Stimulated activated CD4-positive, alpha-beta T cell treated with anti-CD3 and anti-CD28 coated beads, TNF-alpha, amount 100 ng/mL, for 1 hour (primary cell): ENCODE data around the gene C13orf46.

Source experiments
- DNase-seq, 3 donors: peaks; one replicate each; pipeline ENCODE4 v3.0.0-alpha.2; 2020; ENCODE audit warnings: low read depth in 3 of 3, low spot score in 1 of 3

Gene C13orf46

GRCh38 chr13:113956571-113956970 is 17.3 kb downstream of the C13orf46 start:
- no peak for DNase-seq

- no peak for DNase-seq
Observed at GRCh38 chr13:113955691-113956090, 18.2 kb downstream of the C13orf46 start.

- no peak for DNase-seq
Observed at GRCh38 chr13:113955235-113955634, 18.6 kb downstream of the C13orf46 start.

- no peak for DNase-seq
Observed at GRCh38 chr13:113954046-113954835, 19.6 kb downstream of the C13orf46 start.

- no peak for DNase-seq
Observed at GRCh38 chr13:113953561-113953960, 20.3 kb downstream of the C13orf46 start.

- DNase-seq = no peak
Observed at GRCh38 chr13:113952983-113953520, 20.8 kb downstream of the C13orf46 start.

GRCh38 chr13:113952151-113952982 is 21.5 kb downstream of the C13orf46 start:
- no peak for DNase-seq

GRCh38 chr13:113951246-113951999 is 22.5 kb downstream of the C13orf46 start:
- DNase-seq = peak in 1 of 3 donors; percentile 33

GRCh38 chr13:113950451-113951245 is 23.2 kb downstream of the C13orf46 start:
- DNase-seq = no peak

- DNase-seq = no peak
Observed at GRCh38 chr13:113949546-113949945, 24.3 kb downstream of the C13orf46 start.

GRCh38 chr13:113948034-113948742 is 25.7 kb downstream of the C13orf46 start:
- no peak for DNase-seq

- DNase-seq = no peak
Observed at GRCh38 chr13:113947311-113948033, 26.4 kb downstream of the C13orf46 start.

GRCh38 chr13:113946409-113947181 is 27.3 kb downstream of the C13orf46 start:
- DNase-seq = no peak

GRCh38 chr13:113945857-113946408 is 27.9 kb downstream of the C13orf46 start:
- no peak for DNase-seq

- no peak for DNase-seq
Observed at GRCh38 chr13:113943821-113944565, 29.9 kb downstream of the C13orf46 start.

- no peak for DNase-seq
Observed at GRCh38 chr13:113942591-113943103, 31.2 kb downstream of the C13orf46 start.

- DNase-seq = no peak
Observed at GRCh38 chr13:113941571-113942191, 32.2 kb downstream of the C13orf46 start.
